ENCODE results near the gene MRPL23. TPM values are rescaled to one million over a fixed set of nuclear protein-coding genes. Genes with fewer than 3 reads are reported as not detected.
A peak's percentile ranks its signal among the peaks of the same experiment; 100 is the strongest.

The MRPL23 gene
- total RNA-seq, 1 experiment from 2014 or later = 123 TPM

- intact Hi-C loops (cut with micrococcal nuclease; ENCODE audit: unreplicated experiment) (loop anchor here (1.0 kb wide), 1 partner anchor 25 kb away; no protein-coding TSS in a partner anchor), in situ Hi-C loops (cut with HindIII; ENCODE audit: low pct_unique_long_range_greater_than_20kb, low sequenced_read_pairs) (no loop called here)
- Histone ChIP-seq H3K36me3 (ENCODE audit: control insufficient read depth, insufficient read depth, low read length) (no peaks in the 10 kb centered on the region), H3K27me3 (ENCODE audit: control insufficient read depth, insufficient read depth, low read length) (no peaks in the 10 kb centered on the region), H3K4me1 (ENCODE audit: control insufficient read depth, insufficient read depth, low read length) (peaks cover 3% of the 10 kb centered on the region), H3K27ac (ENCODE audit: low read length) (no peak overlapping the region), H3K9me3 (ENCODE audit: control insufficient read depth, insufficient read depth, low read depth, low read length) (no peaks in the 10 kb centered on the region), H3K4me3 (ENCODE audit: low read depth in 2 of 2, low read length in 2 of 2) (no peak overlapping the region)
- TF ChIP-seq REST (IDR thresholded peaks at IDR 0.05; ENCODE audit: insufficient read depth in 1 of 2, low read depth in 2 of 2, low read length in 1 of 2) = no peak
- TF ChIP-seq CTCF (IDR thresholded peaks at IDR 0.05) = no peak
- TF ChIP-seq POLR2AphosphoS5 (IDR thresholded peaks at IDR 0.05; ENCODE audit: low read depth, low read length) = no peak
- no peak for TF ChIP-seq TCF7L2 (IDR thresholded peaks at IDR 0.05; ENCODE audit: low read depth, low read length)
- no peak for TF ChIP-seq SIN3A (IDR thresholded peaks at IDR 0.05; ENCODE audit: borderline replicate concordance, insufficient read depth, low read depth, low read length)
- ChIA-PET CTCF (interaction anchor here (1.4 kb wide), 1 partner anchor 244 kb away, joined by 5 read pairs; no protein-coding TSS in a partner anchor), POLR2A (no interaction called here)
- no TSS peak for BruUV-seq (replicated peaks)
- no peak for DNase-seq (ENCODE audit: low read depth, low spot score)
- no peak for ATAC-seq
Measured at GRCh38 chr11:1937616-1938342, 9.4 kb upstream of the MRPL23 start.

- BruUV-seq (replicated peaks) = no TSS peak
- peak; percentile 10; the same call in 1 of the 2 replicates for ATAC-seq
- CTCF ChIA-PET = interaction anchor here (0.6 to 1.4 kb wide), 2 partner anchors 88 to 245 kb away, joined by 3 to 5 read pairs; no protein-coding TSS in a partner anchor
Measured at GRCh38 chr11:1938343-1939005, 8.7 kb upstream of the MRPL23 start.

More at GRCh38 chr11:1938343-1939005, 8.7 kb upstream of the MRPL23 start:
- Histone ChIP-seq H3K27ac (ENCODE audit: low read length) (no peak overlapping the region), H3K4me1 (ENCODE audit: control insufficient read depth, insufficient read depth, low read length) (peaks cover 6% of the 10 kb centered on the region), H3K9me3 (ENCODE audit: control insufficient read depth, insufficient read depth, low read depth, low read length) (no peaks in the 10 kb centered on the region), H3K27me3 (ENCODE audit: control insufficient read depth, insufficient read depth, low read length) (no peaks in the 10 kb centered on the region), H3K4me3 (ENCODE audit: low read depth in 2 of 2, low read length in 2 of 2) (no peak overlapping the region), H3K36me3 (ENCODE audit: control insufficient read depth, insufficient read depth, low read length) (no peaks in the 10 kb centered on the region)
- TF ChIP-seq TCF7L2 (IDR thresholded peaks at IDR 0.05; ENCODE audit: low read depth, low read length) (no peak), CTCF (IDR thresholded peaks at IDR 0.05) (no peak), POLR2AphosphoS5 (IDR thresholded peaks at IDR 0.05; ENCODE audit: low read depth, low read length) (no peak), REST (IDR thresholded peaks at IDR 0.05; ENCODE audit: insufficient read depth in 1 of 2, low read depth in 2 of 2, low read length in 1 of 2) (no peak), SIN3A (IDR thresholded peaks at IDR 0.05; ENCODE audit: borderline replicate concordance, insufficient read depth, low read depth, low read length) (no peak)
- no peak for DNase-seq (ENCODE audit: low read depth, low spot score)
- POLR2A ChIA-PET = no interaction called here
- in situ Hi-C loops (cut with HindIII; ENCODE audit: low pct_unique_long_range_greater_than_20kb, low sequenced_read_pairs) = no loop called here
- intact Hi-C loops (cut with micrococcal nuclease; ENCODE audit: unreplicated experiment) = loop anchor here (1.0 kb wide), 1 partner anchor 26 kb away; no protein-coding TSS in a partner anchor

Measured in Panc1 (cell line).